Right ventricle myocardium inferior (tissue), 1 donor: ENCODE results near the gene ZPLD1. TPM values are rescaled to one million over a fixed set of nuclear protein-coding genes. Genes with fewer than 3 reads are reported as not detected.

ENCODE experiments used
- ATAC-seq: fragments of 200-7000 bp; cut with Tn5 transposase; one replicate; pipeline ENCODE4 v1.9.1; 2020; ENCODE audit warnings: mild to moderate bottlenecking, moderate library complexity
- DNase-seq: peaks from one replicate; pipeline ENCODE4 v3.0.0; 2021; ENCODE audit errors: missing footprints
- intact Hi-C: fragments of 100-400 bp; cut with DNase I; formaldehyde crosslinking; loops from one replicate; pipeline ENCODE4 v1.11.0; 2022
- long read RNA-seq: library from polyadenylated mRNA; unstranded; transcript quantifications from one replicate; pipeline ENCODE4 v2.0.0, GENCODE V29; 2021
- total RNA-seq: library from RNA; stranded (reverse); fragmentation: NEBNext Ultra II Directional; extraction: Animal tissue kit (Norgen Biotek cat#: 25700); gene quantifications from one replicate; pipeline ENCODE4 v1.2.1, GENCODE V29; 2021
- donor health status: DM: no; HTN: yes; CAD: no; lungs with severe emphysema.

Gene ZPLD1
- total RNA-seq: not detected
- long read RNA-seq: 0 reads

- ATAC-seq: no peak
- intact Hi-C loops: no loop called here
- DNase-seq: no peak
Measured at GRCh38 chr3:102434715-102435114, at the start of gene ZPLD1. ZPLD1 (plus strand) TSS chr3:102435015; CDS start chr3:102438488, 3,473 bp downstream.

GRCh38 chr3:102390171-102390864 is 44.5 kb upstream of the ZPLD1 start:
- intact Hi-C loops: no loop called here
- DNase-seq (no peak), ATAC-seq (no peak)

DNA sequence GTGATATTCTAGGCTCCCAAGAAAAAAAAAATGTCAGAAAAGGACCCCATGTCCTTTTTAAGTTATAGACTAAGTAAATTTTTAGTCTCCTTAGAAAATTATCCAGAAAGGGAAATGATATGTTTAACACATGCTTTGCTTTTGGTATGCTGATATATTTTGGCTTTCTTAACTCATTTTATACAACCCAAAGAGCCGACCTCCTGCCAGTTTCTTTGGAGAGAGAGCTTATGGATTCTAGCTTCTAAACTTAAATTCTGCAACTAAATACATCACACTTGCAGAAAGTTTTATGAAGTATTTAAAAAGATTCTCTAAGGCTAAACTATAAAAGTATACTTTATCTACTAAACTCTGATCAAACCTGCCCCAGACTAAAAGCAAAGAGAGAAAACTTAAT is 43.9 kb upstream of the ZPLD1 start:
- DNase-seq (no peak), ATAC-seq (no peak)
- intact Hi-C loops: no loop called here

- DNase-seq (no peak), ATAC-seq (no peak)
- intact Hi-C loops: no loop called here
Measured at GRCh38 chr3:102391491-102391890, 43.3 kb upstream of the ZPLD1 start.

- DNase-seq: no peak
Measured at GRCh38 chr3:102394517-102394916, 40.3 kb upstream of the ZPLD1 start.

DNA sequence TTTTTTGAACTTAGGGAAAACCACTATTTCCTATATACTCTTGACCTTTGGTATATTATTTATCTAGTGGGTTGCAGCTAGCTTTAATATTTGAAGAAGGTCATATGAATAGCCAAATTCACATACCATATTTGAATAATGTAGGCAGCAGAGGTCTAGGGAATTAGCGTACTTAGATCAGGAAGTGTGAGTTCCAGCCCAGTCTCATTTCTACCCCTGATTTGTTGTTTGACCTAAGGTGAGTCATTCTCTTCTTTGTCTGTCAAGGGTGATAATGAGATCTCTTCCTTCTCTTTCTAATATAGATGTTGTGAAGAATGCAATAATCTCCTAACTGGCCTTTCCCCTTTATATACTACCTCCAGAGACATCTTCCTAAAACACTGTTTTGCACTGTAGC is 36.6 kb upstream of the ZPLD1 start:
- DNase-seq (no peak), ATAC-seq (no peak)
- intact Hi-C loops: no loop called here

More at GRCh38 chr3:102394517-102394916, 40.3 kb upstream of the ZPLD1 start:
- intact Hi-C loops: no loop called here
- ATAC-seq: no peak

DNA sequence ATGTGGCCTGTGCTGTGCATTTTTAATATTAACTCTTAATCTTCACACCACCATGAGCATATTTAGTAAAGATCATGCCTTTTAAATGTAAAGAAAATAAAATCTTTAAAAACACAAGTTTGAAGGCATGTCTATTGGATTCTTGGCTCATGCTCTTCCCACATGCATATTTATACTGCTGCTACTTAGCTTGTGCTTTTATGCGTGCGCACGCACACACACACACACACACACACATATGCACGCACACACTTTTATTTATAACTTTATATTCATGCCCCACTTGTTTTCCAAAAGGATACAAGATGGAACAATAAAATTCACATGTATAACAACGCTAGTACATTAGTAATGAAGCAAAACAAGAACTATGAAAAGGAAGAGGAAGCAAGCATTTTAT is 36.1 kb upstream of the ZPLD1 start:
- intact Hi-C loops: no loop called here

GRCh38 chr3:102400142-102400541 is 34.7 kb upstream of the ZPLD1 start:
- DNase-seq (no peak), ATAC-seq (no peak)
- intact Hi-C loops: no loop called here

More for the DNA sequence above, 36.1 kb upstream of the ZPLD1 start:
- ATAC-seq (no peak), DNase-seq (no peak)

DNA sequence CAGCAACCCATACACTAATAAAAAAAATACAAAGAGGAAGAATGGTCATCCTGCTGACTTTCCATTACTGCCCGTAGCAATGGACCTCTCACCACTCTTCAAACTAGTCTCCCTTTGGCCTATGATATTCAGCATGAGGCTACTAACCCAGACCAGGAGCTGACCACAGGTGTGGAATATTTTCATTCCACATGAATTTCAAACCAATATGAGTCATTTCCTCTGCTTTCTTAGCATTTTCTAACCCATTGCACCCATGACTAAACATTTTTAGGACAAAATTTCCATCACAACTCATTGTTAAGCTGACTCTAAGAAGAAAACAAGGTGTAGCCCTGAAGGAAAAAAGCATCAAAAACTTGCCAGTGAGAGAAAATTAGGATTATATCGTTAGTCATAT is 34.0 kb upstream of the ZPLD1 start:
- no peak for ATAC-seq

DNA sequence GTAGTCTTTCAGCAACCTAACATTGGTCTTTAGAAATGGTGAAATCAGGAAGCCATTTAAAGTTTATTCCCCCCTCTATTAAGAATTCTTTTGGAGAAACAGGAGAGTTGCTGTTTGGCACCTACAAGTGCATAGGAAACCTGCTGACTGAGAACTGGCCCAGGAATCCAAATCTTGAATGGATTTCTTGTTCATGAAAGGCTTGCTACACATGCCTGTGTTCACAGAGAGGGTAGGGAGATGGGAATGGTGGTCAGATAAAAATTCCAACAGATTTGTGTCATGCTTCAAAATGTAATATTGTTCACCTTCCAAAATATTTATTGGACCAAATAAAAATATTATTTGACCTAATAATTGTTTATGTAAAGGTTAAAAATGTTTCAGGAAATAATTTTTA is 24.2 kb upstream of the ZPLD1 start:
- ATAC-seq (no peak), DNase-seq (no peak)
- intact Hi-C loops: no loop called here

More for the DNA sequence above, 34.0 kb upstream of the ZPLD1 start:
- intact Hi-C loops: no loop called here
- DNase-seq: no peak

DNA sequence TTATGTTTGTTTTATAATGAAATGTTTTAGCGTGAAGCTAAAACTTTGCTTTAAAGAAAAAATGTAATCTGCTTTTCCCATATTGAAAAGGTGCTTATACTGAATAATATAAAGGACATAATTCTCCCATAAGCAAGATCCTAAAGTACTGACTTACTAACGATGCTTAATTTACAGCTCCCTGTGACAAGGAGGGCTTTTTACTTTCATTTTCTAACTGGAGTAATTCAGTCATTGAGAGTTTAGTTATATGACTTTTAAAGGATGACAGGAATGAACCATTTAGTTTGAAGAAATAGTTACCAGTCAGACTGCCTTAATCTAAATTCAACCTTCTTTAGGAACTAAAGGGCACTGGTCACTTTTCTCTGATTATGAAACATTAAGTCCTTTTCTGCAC is 19.3 kb upstream of the ZPLD1 start:
- ATAC-seq: no peak
- intact Hi-C loops: no loop called here
- DNase-seq: no peak

DNA sequence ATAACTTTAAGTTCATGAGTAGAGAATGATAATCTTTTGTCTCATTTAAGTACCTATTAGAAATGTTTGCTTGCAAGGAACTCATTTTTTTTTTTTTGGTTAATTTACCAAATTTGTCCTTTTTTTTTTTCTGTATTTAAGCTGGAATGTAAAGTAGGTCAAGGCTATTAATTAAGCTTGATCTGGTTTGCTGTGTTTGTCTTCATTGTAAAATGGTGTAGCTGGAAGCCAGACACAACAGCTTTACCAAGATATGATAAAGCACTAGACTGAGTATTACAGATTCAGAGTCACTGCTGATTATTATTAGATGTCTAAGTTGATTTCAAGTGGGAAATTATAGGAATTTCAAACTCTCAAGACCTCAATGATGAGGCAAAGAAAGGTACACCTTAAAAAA is 15.0 kb upstream of the ZPLD1 start:
- no peak for ATAC-seq
- DNase-seq: no peak
- intact Hi-C loops: no loop called here

DNA sequence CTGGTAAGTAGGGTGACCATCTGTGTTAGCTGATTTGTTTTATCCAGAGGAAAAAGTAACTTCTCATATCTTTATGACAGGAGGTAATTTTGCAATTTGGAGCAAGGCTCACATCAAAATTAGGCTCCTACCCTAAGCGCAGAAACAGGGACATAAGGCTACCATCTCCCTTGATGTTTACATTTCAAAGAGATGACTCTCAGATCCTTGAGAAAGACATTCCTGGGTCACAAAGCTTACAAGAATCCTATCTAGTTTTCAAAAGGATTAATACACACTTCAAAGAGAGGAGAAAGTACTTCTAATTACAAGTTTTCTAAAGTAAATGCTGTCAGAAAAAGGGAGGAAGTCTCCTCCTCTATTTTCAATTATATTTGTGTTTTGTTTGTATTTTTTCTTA is 7.0 kb downstream of the ZPLD1 start:
- intact Hi-C loops: no loop called here
- no peak for ATAC-seq
- no peak for DNase-seq

DNA sequence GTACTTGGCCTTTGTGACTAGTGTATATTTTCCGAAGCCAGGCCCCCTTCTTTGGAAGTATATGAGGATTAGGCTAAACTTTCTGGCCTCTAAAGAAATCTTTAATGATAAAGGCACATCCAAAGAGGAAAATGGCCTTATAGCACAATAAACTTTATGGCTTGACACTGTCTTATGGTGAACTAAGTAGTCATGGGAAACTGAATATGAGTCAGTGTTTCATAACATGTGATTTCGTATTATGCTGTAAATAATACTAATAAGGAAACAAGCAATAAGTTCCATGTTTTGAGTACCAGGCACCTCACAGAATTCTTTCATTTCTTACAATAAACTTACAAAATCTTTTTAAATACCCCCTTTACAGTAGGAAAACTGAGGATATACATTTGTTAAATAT is 8.2 kb downstream of the ZPLD1 start:
- ATAC-seq (no peak), DNase-seq (no peak)
- intact Hi-C loops: no loop called here

- no peak for ATAC-seq
- intact Hi-C loops: no loop called here
Measured at GRCh38 chr3:102444101-102444500, 9.3 kb downstream of the ZPLD1 start.

DNA sequence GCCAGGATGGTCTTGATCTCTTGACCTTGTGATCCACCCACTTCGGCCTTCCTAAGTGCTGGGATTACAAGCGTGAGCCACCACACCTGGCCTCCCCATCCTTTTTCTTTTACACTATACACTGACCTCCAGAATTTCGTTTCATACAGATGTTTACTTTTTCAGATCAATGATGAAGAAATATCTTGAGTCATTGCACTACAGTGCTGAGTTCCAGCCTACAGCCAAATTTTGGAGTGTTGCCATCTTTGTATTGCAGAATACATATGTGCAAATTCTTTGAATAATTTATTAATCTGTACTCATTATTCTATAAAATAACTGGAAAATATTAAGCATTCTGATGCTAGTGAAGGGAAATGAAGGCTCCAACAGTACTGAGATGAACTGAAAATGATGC is 12.5 kb downstream of the ZPLD1 start:
- no peak for DNase-seq
- intact Hi-C loops: no loop called here
- no peak for ATAC-seq

More at GRCh38 chr3:102444101-102444500, 9.3 kb downstream of the ZPLD1 start:
- DNase-seq: no peak

GRCh38 chr3:102449341-102449740 is 14.5 kb downstream of the ZPLD1 start:
- DNase-seq (no peak), ATAC-seq (no peak)
- intact Hi-C loops: no loop called here

DNA sequence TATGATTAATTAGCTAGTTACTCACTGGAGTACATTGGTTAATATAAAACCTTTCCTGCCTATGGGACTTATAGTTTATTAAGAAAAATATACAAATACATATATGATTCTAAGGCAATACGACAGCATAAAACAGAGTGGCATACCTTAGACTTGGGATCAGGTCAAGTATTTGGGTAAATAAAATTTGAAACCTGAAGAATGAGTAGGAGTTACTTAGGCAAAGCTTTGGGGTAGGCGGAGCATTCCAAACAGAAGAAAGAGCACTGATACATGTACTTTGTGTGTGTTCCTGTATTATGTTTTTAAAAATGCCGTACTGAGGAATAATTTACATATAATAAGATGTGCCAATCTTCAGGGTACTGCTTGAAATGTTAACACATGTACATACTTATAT is 15.1 kb downstream of the ZPLD1 start:
- DNase-seq: no peak
- ATAC-seq: no peak
- intact Hi-C loops: no loop called here

- no peak for ATAC-seq
- no peak for DNase-seq
- intact Hi-C loops: no loop called here
Measured at GRCh38 chr3:102450976-102451375, 16.2 kb downstream of the ZPLD1 start.

DNA sequence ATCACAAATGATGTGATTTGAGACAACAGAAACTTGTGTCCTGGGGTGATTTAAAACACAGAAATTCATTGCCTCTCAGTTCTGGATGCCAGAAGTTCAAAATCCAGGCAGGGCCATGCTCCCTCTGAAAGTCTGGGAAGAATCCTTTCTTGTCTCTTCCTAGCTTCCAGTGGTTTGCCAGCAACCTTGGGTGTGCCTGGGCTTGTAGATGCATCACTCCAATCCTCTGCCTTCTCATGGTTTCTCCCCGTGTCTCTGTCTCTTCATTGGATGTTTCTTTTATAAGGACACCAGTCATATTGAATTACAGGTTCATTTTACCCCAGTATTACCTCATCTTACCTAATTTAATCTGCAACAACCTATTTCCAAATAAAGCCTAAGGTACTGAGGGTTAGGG is 16.7 kb downstream of the ZPLD1 start:
- intact Hi-C loops: no loop called here
- DNase-seq: no peak
- ATAC-seq: no peak

GRCh38 chr3:102454181-102454580 is 19.4 kb downstream of the ZPLD1 start:
- ATAC-seq (no peak), DNase-seq (no peak)
- intact Hi-C loops: no loop called here
